GM18498 (cell line): Measurements from ENCODE around the gene TSPAN16.
"Not testable (repeated sequence)": the region's sequence is repeated elsewhere in the genome, so short reads cannot be mapped to it uniquely, and the experiment has no call there.

Experiments used
- ATAC-seq: cut with Tn5 transposase; IDR thresholded peaks from one replicate; pipeline ENCODE4 v1.9.1; 2021; ENCODE audit warnings: mild to moderate bottlenecking, moderate library complexity; ENCODE audit not compliant: unreplicated experiment

TSPAN16 gene

DNA sequence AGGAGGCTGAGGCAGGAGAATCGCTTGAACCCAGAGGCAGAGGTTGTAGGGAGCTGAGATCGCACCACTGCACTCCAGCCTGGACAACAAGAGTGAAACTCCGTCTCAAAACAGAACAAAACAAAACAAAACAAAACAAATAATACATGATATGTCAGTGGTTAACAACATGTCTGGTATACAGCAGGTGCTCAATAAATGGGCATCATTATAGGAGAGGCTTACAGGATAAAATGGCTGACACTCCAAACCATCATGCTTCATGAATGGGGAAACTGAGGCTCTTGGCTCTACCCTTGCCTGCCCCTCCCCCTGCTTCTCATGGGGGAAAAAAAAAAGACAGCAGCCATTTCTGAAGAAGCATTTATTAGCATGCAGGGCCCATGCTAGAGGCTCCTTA, 46.5 kb downstream of the TSPAN16 start:
- ATAC-seq = no peak

DNA sequence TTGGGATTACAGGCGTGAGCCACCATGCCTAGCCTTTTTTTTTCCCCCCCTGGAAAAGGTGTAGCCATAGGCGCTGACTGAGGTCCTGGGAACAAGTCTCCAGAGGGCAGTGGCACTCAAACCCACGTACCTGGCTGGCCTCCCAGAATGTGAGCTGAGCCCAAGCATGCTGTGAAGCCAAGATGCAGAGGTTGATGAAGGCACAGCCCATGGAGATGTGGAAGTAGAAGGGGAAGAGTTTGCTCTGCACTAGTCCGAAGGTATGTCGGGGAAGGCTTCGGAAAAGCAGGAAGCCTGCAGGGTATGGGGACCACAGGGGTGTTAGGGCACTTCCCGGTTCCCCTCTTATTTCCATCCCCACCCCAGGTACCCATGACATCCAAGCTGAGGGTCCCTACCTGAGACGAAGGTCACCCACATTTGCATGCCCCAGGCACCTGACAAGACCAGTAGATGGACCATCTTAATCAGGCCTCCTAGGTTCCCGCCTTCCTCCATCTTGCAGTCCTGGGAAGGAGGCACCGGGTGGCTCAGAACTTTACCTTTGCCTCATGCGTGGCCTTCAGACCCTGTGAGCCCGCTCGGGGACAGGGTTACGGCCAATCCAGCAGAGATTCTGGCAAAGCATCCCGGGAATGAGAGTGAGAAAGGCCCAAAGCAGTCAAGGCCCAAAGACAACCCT, 49.3 kb downstream of the TSPAN16 start:
- ATAC-seq = no peak

DNA sequence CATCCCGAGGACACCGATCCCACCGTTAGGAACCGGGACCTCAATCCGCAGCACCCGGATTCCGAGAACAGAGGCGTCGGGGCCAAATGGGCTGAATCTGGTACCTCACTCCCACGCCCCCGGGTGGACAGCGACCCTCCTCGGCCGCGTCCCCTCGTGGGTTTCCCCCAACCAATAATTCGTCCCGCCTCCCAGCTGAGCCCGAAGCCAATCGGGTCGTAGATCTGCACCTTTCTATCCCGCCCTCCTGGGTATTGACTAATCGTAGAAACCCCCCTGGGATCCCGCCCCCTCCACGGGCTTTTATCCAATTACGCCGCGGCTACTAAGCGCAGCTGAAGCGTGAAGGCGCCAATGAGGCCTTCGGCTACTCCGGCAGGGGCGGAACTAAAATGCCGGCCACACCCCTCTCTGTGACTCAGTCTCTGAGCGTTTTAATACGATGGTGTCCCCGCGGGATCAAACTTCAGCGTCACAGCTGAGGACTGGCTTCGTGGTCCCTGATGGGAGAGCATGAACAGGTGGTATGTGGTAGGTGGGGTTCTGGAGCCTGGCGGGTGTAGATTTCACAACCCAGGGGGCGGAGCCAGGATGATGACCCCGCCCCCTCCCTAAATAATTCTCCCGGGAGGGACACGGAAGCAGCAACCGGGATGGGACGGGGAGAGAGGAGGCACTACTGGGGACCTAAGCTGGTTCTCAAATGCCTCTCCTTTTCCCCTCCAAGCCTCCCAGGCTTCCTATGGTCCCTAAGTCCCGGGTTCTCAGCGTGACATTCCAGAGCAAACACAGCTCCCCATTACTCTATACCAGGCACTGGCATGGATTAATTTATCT, 50.4 kb downstream of the TSPAN16 start, which contains the start of the genes CCDC159 and TMEM205:
TSS of gene CCDC159 (plus strand) at position 416 of the 837 bp plus-strand sequence. CDS start at position 504, 88 bp downstream.
TSS of gene TMEM205 (minus strand) at position 165 of the 837 bp plus-strand sequence. CDS start 649 bp downstream, outside the sequence.
- peak; percentile 92 for ATAC-seq

DNA sequence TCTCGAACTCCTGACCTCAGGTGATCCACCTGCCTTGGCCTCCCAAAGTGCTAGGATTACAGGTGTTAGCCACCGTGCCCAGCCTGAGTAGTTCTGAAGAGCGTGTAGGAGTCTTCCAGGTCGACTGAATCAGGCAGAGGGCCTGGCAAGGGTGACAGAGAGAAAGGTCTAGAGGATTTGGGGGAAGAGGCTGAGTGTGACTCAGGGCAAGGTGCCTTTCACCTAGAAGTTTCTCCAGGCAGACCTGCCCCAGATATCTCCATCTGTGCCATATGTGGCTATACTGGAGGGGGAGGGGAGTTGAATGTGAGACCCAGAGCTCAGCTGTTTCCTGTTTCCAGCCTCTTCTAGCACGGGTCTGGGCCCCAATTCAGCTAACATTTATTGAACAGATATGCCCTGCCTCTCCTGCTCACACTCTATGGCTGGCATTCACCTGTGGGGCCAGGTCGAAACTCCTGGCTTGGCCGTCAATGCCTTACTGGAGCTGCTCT, 51.6 kb downstream of the TSPAN16 start:
- no peak for ATAC-seq

DNA sequence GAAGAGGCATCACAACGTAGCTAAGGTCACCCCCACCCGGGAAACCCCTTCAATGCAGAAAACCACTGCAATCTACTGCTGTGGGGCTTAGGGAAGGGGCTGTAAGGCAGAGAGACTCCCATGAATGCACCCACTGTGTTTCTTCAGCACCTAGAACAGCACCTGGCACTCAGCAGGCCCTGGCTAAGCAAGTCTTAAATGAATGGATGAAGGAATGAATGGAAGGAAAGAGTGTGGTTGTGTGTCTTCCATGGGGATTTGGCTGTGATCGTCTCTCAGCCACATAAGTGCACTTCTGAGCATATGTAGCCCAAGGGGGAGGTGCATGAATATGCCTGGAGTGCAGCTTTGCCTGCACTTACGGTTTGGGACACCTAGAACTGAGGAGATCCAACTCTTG, 53.2 kb downstream of the TSPAN16 start:
- ATAC-seq = no peak

DNA sequence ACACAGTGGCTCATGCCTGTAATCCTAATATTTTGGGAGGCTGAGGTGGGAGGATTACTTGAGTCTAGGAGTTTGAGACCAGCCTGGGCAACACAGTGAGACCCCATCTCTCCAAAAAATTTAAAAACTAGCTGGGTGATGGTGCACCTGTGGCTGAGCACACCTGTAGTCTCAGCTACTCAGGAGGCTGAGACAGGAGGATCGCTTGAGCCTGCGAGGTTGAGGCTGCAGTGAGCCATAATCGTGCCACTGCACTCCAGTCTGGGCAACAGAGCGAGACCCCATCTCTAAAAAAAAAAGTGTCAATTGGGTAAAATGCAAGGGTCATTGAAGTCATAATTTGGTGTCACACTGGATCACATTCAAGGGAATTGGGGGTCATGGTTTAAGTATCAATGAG, 58.1 kb downstream of the TSPAN16 start:
- ATAC-seq = not testable (repeated sequence)

DNA sequence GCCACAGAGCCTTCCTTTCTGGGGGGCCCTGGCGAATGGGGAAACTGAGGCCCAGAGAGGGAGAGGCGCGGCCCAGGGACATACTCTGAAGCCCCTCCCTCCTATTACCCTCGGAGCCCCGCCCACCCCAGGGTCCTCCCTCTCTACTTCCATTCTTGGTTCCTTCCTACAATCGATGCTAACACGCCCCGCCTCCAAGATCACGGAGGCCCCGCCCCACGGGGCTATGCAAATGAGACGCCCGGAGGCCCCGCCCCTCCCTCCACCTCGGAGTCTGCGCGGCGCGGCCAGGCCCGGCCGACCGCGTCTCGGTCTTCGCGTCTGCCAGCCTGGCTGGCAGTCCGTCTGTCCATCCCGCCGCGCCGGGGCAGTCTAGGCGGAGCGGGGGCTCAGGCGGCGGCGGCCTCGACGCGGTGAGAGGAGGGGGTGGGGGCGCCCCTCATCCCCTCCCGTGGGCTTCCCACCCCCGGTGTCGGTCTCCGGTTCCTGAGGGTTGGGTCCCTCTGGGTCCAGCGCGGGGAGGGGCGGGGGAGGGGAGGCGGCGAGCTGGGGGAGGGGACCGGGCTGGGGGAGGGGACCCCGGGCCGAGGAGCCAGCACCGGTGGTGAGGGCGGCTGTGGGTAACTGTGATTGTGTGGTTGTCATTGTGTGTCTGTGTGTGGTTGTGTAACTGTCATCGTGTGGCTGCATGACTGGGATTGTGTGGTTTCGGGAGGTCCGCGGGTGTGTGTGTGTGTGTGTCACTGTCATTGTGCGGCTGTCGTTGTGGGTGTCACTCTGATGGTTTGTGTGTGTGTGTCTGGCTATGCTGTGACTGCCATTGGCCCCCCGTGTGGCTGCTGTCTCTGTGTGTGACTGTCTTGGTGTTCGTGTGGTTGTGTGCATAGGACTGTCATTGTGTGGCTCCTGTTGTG, 59.5 kb downstream of the TSPAN16 start, which contains the start of gene PLPPR2:
TSS of gene PLPPR2 (plus strand) at position 273 of the 914 bp plus-strand sequence. CDS start 2,242 bp downstream, outside the sequence.
- ATAC-seq = no peak

DNA sequence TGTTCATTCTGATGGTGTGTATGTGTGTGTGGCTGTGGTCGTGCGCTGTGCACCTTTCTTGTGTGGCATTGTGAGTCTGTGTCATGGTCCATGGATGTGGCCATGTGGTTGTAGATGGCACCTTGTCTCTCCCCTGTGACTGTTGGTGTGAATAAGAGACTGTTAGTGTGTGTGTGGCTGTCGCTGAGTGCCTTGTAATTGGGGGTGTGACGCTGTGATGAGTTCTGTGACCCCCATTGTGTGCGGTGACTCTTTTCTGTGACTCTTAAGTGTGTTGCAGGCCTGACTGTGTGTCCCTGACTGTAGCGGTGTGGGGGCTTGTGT, 60.1 kb downstream of the TSPAN16 start:
- ATAC-seq = no peak

DNA sequence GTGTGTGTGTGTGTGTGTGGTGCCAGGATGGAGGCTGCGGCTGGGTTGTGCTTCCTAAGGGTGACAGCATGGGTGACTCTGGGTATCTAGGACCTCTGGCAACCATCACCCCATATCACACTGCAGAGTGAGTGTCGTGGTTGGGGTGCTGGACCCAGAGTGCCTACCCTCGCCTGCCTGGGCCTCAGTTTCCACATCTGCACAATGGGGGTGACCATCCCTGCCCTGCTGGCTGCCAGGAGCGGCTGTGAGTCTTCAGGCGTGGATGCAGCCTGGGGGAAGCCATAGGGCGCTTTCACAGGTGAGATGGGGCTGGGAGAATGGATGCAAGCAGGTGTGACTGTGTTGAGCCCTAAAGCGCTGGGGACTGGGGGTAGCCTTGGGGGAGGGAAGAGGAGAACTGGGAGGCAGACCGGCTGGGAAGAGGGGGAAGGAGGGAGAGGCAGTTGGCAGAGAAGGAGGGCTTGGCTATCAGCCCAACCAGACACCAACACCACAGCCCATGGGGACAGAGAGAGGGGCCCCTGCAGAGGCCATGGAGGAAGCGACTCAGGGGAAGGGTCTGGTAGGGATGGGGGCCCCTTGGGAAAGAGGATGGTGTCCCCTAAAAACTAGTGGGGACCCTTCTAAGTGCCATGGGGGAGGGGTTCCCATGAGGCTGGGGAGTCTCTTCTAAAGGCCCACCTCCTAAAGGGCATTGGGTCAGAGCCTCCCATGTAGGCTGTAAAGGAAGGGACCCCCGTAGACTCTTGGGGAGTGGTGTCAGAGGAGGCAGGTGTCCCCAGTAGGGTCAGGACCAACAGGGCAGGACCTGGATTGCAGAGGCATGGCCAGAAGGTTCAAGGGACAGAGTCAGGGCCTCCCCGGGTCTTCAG, 61.0 kb downstream of the TSPAN16 start:
- no peak for ATAC-seq

DNA sequence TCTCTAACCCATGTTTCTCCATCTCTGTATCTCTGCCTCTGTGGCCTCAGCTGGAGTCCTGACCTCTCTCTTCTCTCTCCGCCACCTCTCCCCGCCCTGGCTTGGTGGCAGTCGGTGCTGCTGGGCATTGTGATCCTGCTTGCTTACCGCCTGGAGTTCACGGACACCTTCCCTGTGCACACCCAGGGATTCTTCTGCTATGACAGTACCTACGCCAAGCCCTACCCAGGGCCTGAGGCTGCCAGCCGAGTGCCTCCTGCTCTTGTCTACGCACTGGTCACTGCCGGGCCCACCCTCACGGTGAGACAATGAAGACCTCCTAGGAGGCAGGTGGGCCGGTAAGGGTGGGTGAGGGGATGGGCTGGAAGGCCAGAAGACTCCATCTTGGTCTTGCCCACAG, 63.5 kb downstream of the TSPAN16 start:
- ATAC-seq = no peak

DNA sequence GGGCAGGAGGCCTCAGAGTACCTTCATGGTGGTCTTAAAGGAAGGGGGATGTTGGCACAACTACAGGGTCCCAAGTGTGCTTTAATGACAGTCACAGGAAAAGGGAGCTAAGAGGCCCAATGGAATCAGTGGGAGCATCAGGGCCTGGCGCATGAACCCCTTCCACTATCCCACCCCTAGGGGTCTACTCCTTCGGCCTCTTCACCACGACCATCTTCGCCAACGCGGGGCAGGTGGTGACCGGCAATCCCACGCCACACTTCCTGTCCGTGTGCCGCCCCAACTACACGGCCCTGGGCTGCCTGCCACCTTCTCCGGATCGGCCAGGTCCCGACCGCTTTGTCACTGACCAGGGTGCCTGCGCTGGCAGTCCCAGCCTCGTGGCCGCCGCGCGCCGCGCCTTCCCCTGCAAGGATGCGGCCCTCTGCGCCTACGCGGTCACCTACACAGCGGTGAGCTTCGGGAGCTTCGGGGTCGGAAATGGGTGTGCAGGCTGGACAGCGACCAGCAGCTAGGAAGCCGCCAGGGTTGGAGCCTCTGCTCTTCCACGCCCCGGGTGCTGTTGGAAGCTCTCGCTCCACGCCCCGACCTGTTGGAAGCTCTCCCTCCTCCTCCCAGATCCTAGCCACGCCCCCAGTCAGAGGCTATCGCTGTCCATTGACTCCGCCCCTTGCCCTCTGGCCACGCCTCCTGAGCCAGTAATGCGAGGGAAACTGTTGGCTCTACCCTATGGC, 65.2 kb downstream of the TSPAN16 start:
- ATAC-seq = no peak

DNA sequence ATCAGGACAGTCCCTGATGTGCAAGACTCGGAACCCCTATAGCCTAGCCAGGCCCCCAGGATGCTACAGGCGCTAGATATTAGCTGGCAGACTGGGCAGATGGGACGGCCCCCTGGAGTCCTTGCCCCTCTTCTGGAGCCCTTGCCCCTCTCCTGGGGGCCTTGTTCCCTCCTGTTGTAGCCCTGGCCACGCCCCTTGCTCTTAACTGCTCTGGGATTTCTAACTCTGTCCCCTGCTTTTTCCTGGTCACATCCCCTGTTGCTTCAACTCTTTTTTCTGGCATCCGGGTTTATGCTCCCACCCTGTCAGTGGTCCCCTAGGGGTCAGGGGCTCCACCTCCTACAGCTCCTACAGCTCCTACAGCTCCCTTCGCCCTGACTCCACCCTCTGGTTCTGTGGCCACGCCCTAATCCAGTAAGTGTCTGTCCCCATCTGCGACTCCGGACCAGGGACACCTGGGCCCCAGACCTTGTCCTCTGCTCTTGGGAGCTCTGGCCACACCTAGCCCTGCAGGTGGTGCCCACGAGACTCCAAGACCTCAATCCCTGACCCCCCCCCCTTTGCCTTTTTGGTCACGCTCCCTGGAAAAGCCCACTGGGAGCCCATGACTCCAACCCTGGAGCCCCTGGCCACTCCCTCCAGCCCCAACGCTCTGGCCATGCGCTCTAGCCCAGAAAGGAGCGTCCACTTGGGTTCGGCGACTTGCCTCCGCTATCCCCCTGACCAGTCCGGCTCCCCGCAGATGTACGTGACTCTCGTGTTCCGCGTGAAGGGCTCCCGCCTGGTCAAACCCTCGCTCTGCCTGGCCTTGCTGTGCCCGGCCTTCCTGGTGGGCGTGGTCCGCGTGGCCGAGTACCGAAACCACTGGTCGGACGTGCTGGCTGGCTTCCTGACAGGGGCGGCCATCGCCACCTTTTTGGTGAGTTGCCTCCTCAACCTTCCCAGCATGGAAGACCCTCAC, 66.1 kb downstream of the TSPAN16 start:
- no peak for ATAC-seq

DNA sequence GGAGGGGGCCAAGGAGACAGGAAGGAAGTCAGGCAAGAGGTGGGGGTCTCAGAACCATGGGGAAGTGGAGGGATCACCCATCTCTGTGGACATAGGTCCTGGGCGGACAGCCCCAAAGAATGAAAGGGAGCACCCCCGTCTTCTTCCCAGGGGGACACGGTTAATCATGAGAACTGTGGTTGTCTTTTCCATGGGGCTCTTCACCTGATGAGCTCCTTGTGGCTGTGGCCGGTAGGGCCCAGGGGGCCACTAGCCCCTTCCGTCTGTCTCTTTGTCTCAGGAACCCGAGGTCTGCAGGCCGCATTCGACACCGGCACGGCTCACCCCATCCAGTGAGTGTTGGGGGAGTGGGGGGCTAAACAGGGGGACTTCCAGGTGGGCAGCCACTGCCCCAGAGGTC, 67.9 kb downstream of the TSPAN16 start:
- no peak for ATAC-seq

DNA sequence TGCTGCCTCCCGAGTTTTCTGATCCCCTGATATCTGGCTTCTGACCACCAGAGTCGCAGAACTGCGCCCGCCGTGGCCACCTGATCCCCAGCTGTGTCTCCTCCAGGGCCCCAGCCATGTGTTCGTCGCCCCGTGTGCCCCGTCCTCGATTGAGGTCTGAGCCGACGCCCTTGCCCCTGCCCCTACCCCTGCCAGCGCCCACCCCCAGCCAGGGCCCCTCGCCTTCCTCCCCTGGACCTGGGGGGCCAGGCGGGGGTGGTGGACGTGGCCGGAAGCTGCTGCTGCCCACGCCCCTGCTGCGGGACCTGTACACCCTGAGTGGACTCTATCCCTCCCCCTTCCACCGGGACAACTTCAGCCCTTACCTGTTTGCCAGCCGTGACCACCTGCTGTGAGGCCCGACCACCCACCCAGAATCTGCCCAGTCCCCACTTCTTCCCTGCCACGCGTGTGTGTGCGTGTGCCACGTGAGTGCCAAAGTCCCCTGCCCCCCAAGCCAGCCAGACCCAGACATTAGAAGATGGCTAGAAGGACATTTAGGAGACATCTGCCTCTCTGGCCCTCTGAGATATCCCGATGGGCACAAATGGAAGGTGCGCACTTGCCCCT, 68.4 kb downstream of the TSPAN16 start:
- no peak for ATAC-seq

DNA sequence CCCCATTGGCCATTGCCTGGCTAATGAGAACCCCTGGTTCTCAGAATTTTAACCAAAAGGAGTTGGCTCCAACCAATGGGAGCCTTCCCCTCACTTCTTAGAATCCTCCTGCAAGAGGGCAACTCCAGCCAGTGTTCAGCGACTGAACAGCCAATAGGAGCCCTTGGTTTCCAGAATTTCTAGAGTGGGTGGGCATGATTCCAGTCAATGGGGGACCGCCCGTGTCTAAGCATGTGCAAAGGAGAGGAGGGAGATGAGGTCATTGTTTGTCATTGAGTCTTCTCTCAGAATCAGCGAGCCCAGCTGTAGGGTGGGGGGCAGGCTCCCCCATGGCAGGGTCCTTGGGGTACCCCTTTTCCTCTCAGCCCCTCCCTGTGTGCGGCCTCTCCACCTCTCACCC, 69.0 kb downstream of the TSPAN16 start:
- no peak for ATAC-seq
